T-helper 1 cell treated with Interleukin-12 subunit alpha and Interleukin-12 subunit beta and Interleukin-4 antibody, amounts not matched to agents 30 ng/mL and 1 ng/mL, for 36 hours (primary cell): ENCODE data around the gene PRKACB. TPM values are rescaled to one million over a fixed set of nuclear protein-coding genes. Genes with fewer than 3 reads are reported as not detected.

Source experiments
- intact Hi-C: fragments of 100-400 bp; cut with micrococcal nuclease; formaldehyde crosslinking; loops from one replicate; pipeline ENCODE4 v1.15.1; 2024
- total RNA-seq: library from RNA; stranded (reverse); gene quantifications from 2 replicates; pipeline ENCODE4 v1.2.3, GENCODE V29; 2022

PRKACB gene
- total RNA-seq, 1 donor from 2014 or later: 54.5 TPM

GRCh38 chr1:84152649-84153056, 8.6 kb downstream of the PRKACB start:
- intact Hi-C loops: no loop called here

- intact Hi-C loops: no loop called here
Observed at GRCh38 chr1:84155517-84155916, 11.4 kb downstream of the PRKACB start.

- intact Hi-C loops: no loop called here
Observed at GRCh38 chr1:84156210-84156621, 12.1 kb downstream of the PRKACB start.

GRCh38 chr1:84159533-84160240, 15.6 kb downstream of the PRKACB start:
- intact Hi-C loops: no loop called here

DNA sequence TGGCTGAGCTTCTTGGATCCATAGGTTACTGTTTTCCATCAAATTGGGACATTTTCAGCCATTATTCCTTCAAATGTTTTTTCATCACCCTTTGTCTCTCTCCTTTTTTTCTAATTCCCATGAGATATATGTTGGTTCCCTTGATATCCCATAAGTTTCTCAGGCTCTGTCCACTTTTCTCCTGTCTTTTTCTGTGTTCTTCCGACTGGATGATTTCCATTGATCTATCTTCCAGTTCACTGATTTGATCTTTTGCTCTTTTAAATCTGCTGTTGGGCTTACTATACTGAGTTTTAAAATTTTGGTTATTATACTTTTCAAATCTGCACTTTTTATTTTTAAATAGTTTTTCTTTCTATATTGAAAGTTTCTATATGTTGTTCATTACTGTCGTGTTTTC, 18.2 kb downstream of the PRKACB start:
- intact Hi-C loops: no loop called here

DNA sequence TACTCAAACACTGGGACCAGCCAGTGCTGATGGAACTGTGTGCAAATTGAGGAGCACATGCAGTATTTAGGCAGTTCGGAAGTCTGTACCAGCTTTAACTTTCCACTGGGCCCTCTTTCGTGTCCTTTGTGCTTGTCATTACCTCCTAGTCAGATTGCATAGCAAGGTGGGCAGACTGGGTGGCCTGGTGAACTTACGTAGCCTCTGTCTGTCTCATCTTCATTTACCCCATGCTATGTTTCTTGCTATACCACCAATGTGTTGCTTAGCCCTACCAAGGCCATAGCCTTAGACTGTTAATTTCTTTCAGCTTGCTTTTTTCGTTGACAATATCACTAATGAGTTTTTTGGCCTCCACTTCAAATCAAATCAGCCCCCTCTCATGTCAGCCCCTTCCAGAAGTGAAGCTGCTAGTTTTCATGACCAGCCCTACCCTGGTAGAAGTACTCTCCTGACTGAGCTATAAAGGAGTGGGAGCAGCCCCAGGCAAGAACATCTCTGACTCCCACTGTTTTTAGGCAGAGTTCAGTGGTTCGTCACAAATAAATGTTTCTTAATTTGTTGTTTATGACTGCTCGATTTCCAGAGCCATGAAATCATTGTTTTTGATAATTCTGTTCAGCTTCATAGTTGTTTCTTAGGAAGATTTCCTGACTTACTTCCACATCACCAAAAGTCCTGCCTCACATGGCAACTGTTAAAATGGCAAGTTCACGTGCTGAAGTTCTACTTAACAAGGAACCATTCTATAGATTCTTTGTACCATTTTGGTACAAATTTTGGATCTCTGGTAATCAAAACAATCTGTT, 19.3 kb downstream of the PRKACB start:
- intact Hi-C loops: no loop called here

DNA sequence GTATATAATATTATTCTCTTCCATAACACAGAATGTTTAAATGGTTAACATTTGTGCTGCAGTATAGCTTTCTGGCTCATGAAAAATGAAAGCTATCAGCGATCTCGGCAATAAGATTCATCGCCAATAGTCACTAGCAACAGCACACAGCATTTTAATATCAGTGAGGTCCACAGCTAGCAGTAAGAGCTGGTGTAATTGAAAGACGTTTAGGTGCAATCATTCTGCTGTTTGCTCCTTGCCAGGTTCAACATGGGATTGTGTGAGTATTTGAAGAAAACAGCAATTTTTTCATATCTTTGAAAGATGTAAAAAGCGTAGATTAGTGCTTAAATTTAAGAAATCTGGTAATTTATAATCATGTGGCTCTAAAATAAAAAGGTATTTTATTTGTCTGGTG, 20.1 kb downstream of the PRKACB start:
- intact Hi-C loops: no loop called here

DNA sequence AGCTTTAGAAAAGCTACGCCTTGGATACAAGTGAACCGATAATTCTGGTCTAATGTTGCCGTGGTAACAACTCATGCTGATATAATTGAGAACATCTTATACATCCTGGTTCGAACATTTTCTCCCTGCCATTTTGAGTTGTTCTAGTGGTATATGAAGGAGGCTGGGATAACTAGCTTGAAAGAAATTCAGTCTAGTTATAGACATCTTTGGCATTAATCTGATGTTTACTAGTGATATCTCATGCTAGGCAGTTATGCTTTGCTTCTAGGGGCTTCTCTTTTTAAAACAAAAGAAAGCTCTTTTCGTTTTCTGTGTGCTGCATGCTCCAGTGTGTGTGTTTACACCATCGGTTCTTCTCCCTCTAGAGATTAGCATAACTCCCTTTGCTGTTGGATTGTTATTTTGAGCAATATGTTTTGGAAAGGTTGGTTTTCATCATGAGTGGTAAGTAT, 20.5 kb downstream of the PRKACB start:
- intact Hi-C loops: loop anchor here (1.0 kb wide), 1 partner anchor 18 kb away; no protein-coding TSS in a partner anchor

- intact Hi-C loops: loop anchor here (1.0 kb wide), 1 partner anchor 19 kb away; no protein-coding TSS in a partner anchor
Observed at GRCh38 chr1:84165601-84166000, 21.5 kb downstream of the PRKACB start.

- intact Hi-C loops: no loop called here
Observed at GRCh38 chr1:84166797-84167196, 22.7 kb downstream of the PRKACB start.

DNA sequence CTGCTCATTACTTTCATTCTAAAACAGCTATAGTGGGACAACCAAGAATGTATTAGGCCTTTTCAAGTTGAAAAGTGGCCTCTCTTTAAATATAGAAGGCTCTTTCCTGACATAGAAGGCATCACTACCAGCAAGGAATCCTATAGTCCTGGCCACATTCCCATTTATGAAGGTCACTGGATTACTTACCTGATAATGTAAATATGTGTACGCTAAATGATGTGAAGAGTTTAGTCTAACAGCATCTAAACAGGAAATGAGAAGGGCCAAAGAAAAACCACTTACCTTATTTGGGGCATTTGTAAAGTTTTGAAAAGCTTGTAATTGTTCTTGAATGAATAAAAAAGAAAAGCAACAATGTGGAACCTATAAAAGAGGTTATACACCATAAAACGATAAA, 24.7 kb downstream of the PRKACB start:
- intact Hi-C loops: no loop called here

- intact Hi-C loops: no loop called here
Observed at GRCh38 chr1:84170171-84170570, 26.1 kb downstream of the PRKACB start.

DNA sequence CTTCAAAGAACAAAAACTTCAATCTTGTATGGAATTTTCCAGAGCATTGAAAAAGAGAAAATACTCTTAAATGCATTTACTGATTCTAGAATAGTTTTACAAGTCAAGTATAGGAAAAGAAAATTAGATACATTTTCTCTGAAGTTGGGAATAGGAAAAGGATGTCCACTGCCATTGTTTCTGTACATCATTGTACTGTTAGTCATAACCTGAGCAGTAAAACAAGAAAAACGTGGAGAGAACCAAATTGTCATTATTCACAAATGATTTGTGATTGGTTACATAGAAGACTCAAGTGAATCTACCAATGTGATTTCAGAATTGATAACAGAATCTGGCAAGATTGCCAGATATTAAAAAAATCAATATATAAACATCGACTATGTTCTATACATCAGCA, 27.4 kb downstream of the PRKACB start:
- intact Hi-C loops: no loop called here

GRCh38 chr1:84174051-84174556, 30.0 kb downstream of the PRKACB start:
- intact Hi-C loops: no loop called here

DNA sequence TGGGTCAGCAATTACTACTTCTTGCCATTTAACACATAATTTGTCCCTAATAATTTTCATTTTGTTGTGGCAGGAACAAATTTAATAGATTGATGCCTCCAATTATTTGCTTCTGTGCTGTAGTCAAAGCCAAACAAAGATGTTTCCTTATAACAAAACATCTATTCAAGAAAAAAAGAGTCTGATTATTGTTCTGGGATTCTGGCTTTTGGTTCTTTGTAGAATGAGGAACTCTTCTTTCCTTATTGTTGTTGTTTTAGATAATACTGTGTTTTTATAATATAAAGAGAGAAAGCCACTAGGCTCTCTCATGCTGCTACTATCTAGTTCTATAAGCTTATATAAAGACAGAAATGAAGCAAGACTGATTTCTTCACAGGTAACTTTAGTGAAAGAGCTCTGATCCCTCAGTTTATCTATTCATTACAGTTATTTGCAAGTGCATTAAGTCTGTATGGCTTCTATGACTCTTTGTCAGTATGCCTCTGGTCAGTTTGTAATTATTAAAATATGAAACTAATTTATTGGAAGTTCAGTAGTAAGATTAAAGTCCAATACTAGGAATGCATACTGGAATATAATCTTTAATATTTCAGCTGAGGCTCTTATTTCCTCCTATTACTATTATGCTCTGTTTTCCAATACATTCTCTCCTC, 37.4 kb downstream of the PRKACB start:
- intact Hi-C loops: no loop called here

DNA sequence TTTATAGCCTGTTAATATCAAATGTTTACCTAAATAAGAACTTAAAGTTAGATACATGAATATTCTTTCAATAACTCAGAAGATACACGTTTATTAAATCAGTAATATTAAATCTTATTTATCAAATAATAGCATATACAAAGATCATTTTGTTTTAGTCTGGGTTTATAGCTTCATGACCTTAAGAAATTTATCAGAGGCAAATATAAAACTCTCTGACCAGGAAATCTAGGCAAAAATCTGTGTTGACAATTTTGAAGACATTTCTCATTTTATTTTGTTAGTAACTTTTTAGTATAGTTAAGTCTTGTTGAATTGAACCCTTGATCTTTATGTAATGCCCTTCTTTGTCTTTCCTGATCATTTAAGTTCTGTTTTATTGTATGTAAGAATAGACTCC, 46.4 kb downstream of the PRKACB start:
- intact Hi-C loops: no loop called here

DNA sequence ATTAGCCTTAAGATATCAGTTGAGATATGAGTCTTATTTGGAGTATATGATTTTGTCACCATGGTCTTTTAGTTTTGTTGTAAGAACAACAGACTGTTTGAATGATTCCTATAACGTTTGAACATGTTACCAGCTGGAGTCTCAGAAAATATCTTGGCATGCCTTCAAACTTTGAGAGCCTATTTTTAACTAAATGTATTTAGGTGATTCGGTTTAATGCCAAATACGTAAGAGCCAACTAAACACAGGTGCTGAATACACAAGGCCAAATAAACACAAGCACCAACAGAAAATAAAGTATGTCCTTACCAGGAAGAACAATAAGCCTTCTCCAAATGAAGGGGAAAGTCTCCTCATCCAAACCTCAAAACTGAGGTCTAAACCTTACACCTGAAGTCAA, 48.6 kb downstream of the PRKACB start:
- intact Hi-C loops: no loop called here

- intact Hi-C loops: no loop called here
Observed at GRCh38 chr1:84198832-84199231, 54.8 kb downstream of the PRKACB start.

DNA sequence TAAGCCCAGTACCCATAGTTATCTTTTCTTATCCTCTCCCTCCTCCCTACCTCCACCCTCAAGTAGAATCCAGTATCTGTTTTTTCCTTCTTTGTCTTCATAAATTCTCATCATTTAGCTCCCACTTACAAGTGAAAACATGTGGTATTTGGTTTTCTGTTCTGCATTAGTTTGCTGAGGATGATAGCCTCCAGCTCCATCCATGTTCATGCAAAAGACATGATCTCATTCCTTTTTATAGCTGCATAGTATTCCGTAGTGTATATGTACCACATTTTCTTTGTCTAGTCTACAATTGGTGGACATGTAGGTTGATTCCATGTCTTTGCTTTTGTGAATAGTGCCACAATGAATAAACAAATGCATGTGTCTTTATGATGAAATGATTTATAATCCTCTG, 55.2 kb downstream of the PRKACB start:
- intact Hi-C loops: no loop called here

DNA sequence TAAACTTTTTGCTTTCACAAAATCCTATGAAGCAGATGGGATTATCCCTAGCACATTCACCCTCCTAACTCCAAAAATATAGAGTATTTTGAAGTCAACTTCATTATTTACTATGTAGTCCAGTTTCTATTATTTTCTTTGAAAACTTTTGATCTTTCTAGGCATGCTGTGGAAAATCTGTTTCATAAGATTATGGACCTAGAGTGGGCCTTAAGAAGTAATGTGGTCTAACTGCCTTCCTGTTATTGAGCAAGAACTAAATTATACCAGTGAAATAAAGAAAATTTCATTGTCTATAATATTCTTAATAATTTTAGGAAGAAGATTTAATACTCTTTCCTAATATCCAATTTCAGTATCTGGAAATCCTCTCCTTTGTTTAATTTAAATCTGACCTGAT, 58.1 kb downstream of the PRKACB start:
- intact Hi-C loops: no loop called here

GRCh38 chr1:84206375-84206774, 62.3 kb downstream of the PRKACB start:
- intact Hi-C loops: no loop called here

DNA sequence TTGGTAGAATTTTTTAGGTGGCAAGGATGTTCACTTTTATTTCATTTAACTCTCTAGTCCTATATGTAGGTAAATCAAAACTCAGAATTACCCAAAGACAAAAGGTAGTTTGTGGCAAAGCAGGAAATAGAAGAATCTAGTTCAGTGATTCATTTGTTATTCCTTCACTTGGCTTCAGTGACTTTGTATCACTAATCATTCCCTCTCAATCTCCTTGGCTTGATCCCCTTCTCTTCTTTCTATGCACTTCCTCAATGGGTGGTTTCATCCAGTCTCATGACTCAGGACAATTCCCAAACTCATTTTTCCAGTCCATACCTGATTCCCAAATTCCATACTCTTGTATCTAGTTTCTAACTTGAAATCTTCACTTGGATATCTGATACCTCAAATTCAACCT, 64.9 kb downstream of the PRKACB start:
- intact Hi-C loops: no loop called here
